H9 (cell line): ENCODE data around the gene VIPR2. TPM values are rescaled to one million over a fixed set of nuclear protein-coding genes. Genes with fewer than 3 reads are reported as not detected.

Experiments
- DNase-seq: peaks from one replicate; pipeline ENCODE4 v3.0.0-alpha.2; 2017
- H2AFZ ChIP-seq: one replicate; pipeline ENCODE4 v1.6.1; 2013; ENCODE audit warnings: mild to moderate bottlenecking, low read length, control low read depth, moderate library complexity
- H2AK5ac ChIP-seq: 2 replicates; pipeline ENCODE4 v1.6.1; 2013; ENCODE audit warnings: low read length, control low read depth, mixed read lengths; ENCODE audit not compliant: insufficient read length
- H2BK120ac ChIP-seq: one replicate; pipeline ENCODE4 v1.6.1; 2013; ENCODE audit warnings: low read depth, mild to moderate bottlenecking, low read length, control low read depth, inconsistent platforms; ENCODE audit not compliant: poor library complexity, severe bottlenecking
- H2BK12ac ChIP-seq: 2 replicates; pipeline ENCODE4 v1.6.1; 2013; ENCODE audit warnings: low read length, control low read depth, mixed read lengths, low read depth; ENCODE audit not compliant: insufficient read length
- H2BK15ac ChIP-seq: 2 replicates; pipeline ENCODE4 v1.6.1; 2013; ENCODE audit warnings: low read depth, low read length, control low read depth
- H2BK20ac ChIP-seq: one replicate; pipeline ENCODE4 v1.6.1; 2013; ENCODE audit warnings: low read depth, mild to moderate bottlenecking, low read length, control low read depth, inconsistent platforms; ENCODE audit not compliant: poor library complexity, severe bottlenecking
- H2BK5ac ChIP-seq: 2 replicates; pipeline ENCODE4 v1.6.1; 2013; ENCODE audit warnings: low read length, control low read depth, mixed read lengths; ENCODE audit not compliant: insufficient read length
- H3K14ac ChIP-seq: 2 replicates; pipeline ENCODE4 v1.6.1; 2013; ENCODE audit warnings: low read length, control low read depth; ENCODE audit not compliant: insufficient read depth
- H3K18ac ChIP-seq: 2 replicates; pipeline ENCODE4 v1.6.1; 2013; ENCODE audit warnings: low read depth, mild to moderate bottlenecking, mixed read lengths, low read length, control low read depth; ENCODE audit not compliant: insufficient read length
- H3K23ac ChIP-seq: 2 replicates; pipeline ENCODE4 v1.6.1; 2013; ENCODE audit warnings: low read length, control low read depth, mixed read lengths, low read depth; ENCODE audit not compliant: insufficient read length
- H3K23me2 ChIP-seq: 2 replicates; pipeline ENCODE4 v1.6.1; 2013; ENCODE audit warnings: low read depth, mild to moderate bottlenecking, mixed read lengths, low read length, control low read depth; ENCODE audit not compliant: insufficient read length, poor library complexity, severe bottlenecking
- H3K27ac ChIP-seq: 2 replicates; pipeline ENCODE4 v1.5.1; 2013; ENCODE audit warnings: low read length, control low read depth, mixed read lengths, low read depth; ENCODE audit not compliant: insufficient read length
- H3K27me3 ChIP-seq: 2 replicates; pipeline ENCODE4 v1.6.1; 2013; ENCODE audit warnings: low read length, control low read depth, inconsistent platforms; ENCODE audit not compliant: insufficient read depth
- H3K4ac ChIP-seq: 2 replicates; pipeline ENCODE4 v1.6.1; 2013; ENCODE audit warnings: low read depth, mild to moderate bottlenecking, control low read depth, inconsistent platforms, low read length, moderate library complexity
- H3K4me1 ChIP-seq: 2 replicates; pipeline ENCODE4 v1.6.1; 2013; ENCODE audit warnings: low read length, control low read depth, inconsistent platforms; ENCODE audit not compliant: insufficient read depth
- H3K4me2 ChIP-seq: 2 replicates; pipeline ENCODE4 v1.6.1; 2013; ENCODE audit warnings: low read length, control low read depth, mixed read lengths; ENCODE audit not compliant: insufficient read length, insufficient read depth
- H3K56ac ChIP-seq: 2 replicates; pipeline ENCODE4 v1.6.1; 2013; ENCODE audit warnings: low read depth, mild to moderate bottlenecking, mixed read lengths, low read length, control low read depth; ENCODE audit not compliant: insufficient read length
- H3K79me1 ChIP-seq: 2 replicates; pipeline ENCODE4 v1.6.1; 2013; ENCODE audit warnings: low read depth, mild to moderate bottlenecking, moderate library complexity, low read length, control low read depth, inconsistent platforms; ENCODE audit not compliant: insufficient read depth, poor library complexity, severe bottlenecking
- H3K79me2 ChIP-seq: 2 replicates; pipeline ENCODE4 v1.6.1; 2013; ENCODE audit warnings: low read length, control low read depth, inconsistent platforms; ENCODE audit not compliant: insufficient read depth
- H3K9ac ChIP-seq: 2 replicates; pipeline ENCODE4 v1.6.1; 2013; ENCODE audit warnings: low read length, control low read depth, mixed read lengths; ENCODE audit not compliant: insufficient read length; ENCODE audit errors: extremely low read depth
- H3K9me3 ChIP-seq: one replicate; pipeline ENCODE4 v1.6.1; 2013; ENCODE audit warnings: low read depth, low read length, inconsistent platforms; ENCODE audit not compliant: control insufficient read depth
- H3T11ph ChIP-seq: one replicate; pipeline ENCODE4 v1.6.1; 2013; ENCODE audit warnings: mild to moderate bottlenecking, low read length, control low read depth, inconsistent platforms
- H4K20me1 ChIP-seq: one replicate; pipeline ENCODE4 v1.6.1; 2013; ENCODE audit not compliant: control insufficient read depth, insufficient read length, insufficient read depth
- H4K5ac ChIP-seq: 2 replicates; pipeline ENCODE4 v1.6.1; 2013; ENCODE audit warnings: low read depth, mild to moderate bottlenecking, mixed read lengths, low read length, control low read depth; ENCODE audit not compliant: insufficient read length
- H4K8ac ChIP-seq: replicated peaks from 2 replicates; pipeline ENCODE4 v1.6.1; 2013; ENCODE audit warnings: low read length, control low read depth, mixed read lengths, low read depth; ENCODE audit not compliant: insufficient read length
- H4K91ac ChIP-seq: 2 replicates; pipeline ENCODE4 v1.6.1; 2013; ENCODE audit warnings: low read depth, mild to moderate bottlenecking, moderate library complexity, mixed read lengths, low read length, control low read depth; ENCODE audit not compliant: insufficient read length
- H3K27ac Mint-ChIP-seq, 3 experiments: 2 replicates in 2 of 3; 3 replicates in 1 of 3; pipeline ENCODE4 v1.8.0; 2020 to 2021; ENCODE audit warnings: mixed read lengths in 3 of 3, mild to moderate bottlenecking in 1 of 3, moderate library complexity in 1 of 3
- H3K27me3 Mint-ChIP-seq: 2 replicates; pipeline ENCODE4 v1.8.0; 2021; ENCODE audit warnings: low read depth, mild to moderate bottlenecking, moderate library complexity, mixed read lengths
- H3K36me3 Mint-ChIP-seq, 3 experiments: 2 replicates in 2 of 3; 3 replicates in 1 of 3; pipeline ENCODE4 v1.8.0; 2020 to 2021; ENCODE audit warnings: low read depth in 3 of 3, mixed read lengths in 3 of 3; ENCODE audit not compliant: insufficient read depth in 1 of 3
- H3K4me1 Mint-ChIP-seq, 2 experiments: 2 replicates each; pipeline ENCODE4 v1.8.0; 2020; ENCODE audit warnings: mixed read lengths in 2 of 2
- H3K4me3 Mint-ChIP-seq, 2 experiments: 2 replicates in 1 of 2; 3 replicates in 1 of 2; pipeline ENCODE4 v1.8.0; 2020 to 2021; ENCODE audit warnings: mild to moderate bottlenecking in 2 of 2, mixed read lengths in 2 of 2, moderate library complexity in 1 of 2
- H3K9me3 Mint-ChIP-seq, 2 experiments: 2 replicates in 1 of 2; 3 replicates in 1 of 2; pipeline ENCODE4 v1.8.0; 2020; ENCODE audit warnings: mild to moderate bottlenecking in 2 of 2, mixed read lengths in 2 of 2, moderate library complexity in 1 of 2
- CTCF ChIP-seq: fragments of 200-600 bp; sonication (generic); conservative IDR thresholded peaks from 3 replicates; pipeline ENCODE4 v1.8.0; 2021; ENCODE audit warnings: antibody characterized with exemption, mild to moderate bottlenecking
- WGBS: extraction: QIAGEN DNeasy Blood & Tissue Kit; methylation state at CpG from one replicate; pipeline ENCODE4 v1.1.7; 2013; ENCODE audit warnings: missing lambda C conversion rate, low lambda C conversion rate, mixed read lengths; ENCODE audit not compliant: insufficient read length; ENCODE audit errors: extremely low coverage; 5-methylcytosine and 5-hydroxymethylcytosine counted together
- total RNA-seq: library from RNA; stranded (reverse); gene quantifications from 2 replicates; pipeline ENCODE4 v1.2.1, GENCODE V29; 2021

The VIPR2 gene
- total RNA-seq, 1 experiment from 2014 or later = 1.6 TPM

GRCh38 chr7:159147687-159148086, 3.0 kb upstream of the VIPR2 start:
- Histone ChIP-seq H3K79me2 (no peaks in the 10 kb centered on the region), H3K9me3 (no peaks in the 10 kb centered on the region), H3K23me2 (peaks cover 12% of the 10 kb centered on the region), H4K5ac (no peak overlapping the region), H4K8ac (no peak overlapping the region), H2AFZ (no peak overlapping the region), H3K14ac (no peak overlapping the region), H3K4me1 (peaks cover 6% of the 10 kb centered on the region; the same call in 1 of the 2 replicates), H2BK5ac (no peak overlapping the region), H2AK5ac (no peak overlapping the region), H2BK12ac (no peak overlapping the region), H4K91ac (no peak overlapping the region), H3K4ac (no peak overlapping the region), H2BK15ac (no peak overlapping the region), H3K56ac (no peak overlapping the region), H3K18ac (no peak overlapping the region), H2BK120ac (no peak overlapping the region), H4K20me1 (no peaks in the 10 kb centered on the region), H3T11ph (no peak overlapping the region), H3K23ac (no peak overlapping the region), H3K9ac (no peak overlapping the region), H2BK20ac (no peak overlapping the region), H3K27me3 (peaks cover 22% of the 10 kb centered on the region; the same call in 1 of the 2 replicates), H3K4me2 (no peak overlapping the region), H3K79me1 (no peaks in the 10 kb centered on the region), H3K27ac (no peak overlapping the region)
- Mint-ChIP-seq H3K4me1 (peaks cover 14 to 22% of the 10 kb centered on the region in 2 experiments), H3K27ac (no peak overlapping the region), H3K9me3 (no peaks in the 10 kb centered on the region; a peak in 1 of 5 replicates), H3K27me3 (peaks cover 27% of the 10 kb centered on the region), H3K4me3 (no peak overlapping the region), H3K36me3 (no peaks in the 10 kb centered on the region; a peak in 1 of 7 replicates)
- no peak for DNase-seq
- TF ChIP-seq CTCF = no peak
- WGBS = no CpG with 5 or more reads among the region's 4 CpGs
